ENCODE measurements around the gene CD4.
A peak's percentile ranks its signal among the peaks of the same experiment; 100 is the strongest.

CD4 gene

DNA sequence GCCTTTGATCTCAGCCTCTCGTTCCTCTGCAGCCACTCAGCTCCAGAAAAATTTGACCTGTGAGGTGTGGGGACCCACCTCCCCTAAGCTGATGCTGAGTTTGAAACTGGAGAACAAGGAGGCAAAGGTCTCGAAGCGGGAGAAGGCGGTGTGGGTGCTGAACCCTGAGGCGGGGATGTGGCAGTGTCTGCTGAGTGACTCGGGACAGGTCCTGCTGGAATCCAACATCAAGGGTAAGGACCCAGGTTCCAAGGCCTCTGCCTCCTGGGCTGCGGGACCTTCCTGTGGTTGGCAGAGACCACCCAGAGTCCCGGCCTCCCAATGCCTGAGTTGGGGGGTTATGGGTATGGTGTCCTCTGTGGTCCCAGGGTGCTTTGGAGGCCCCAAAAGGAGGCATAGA is 27.8 kb downstream of the CD4 start:
- no peak for DNase-seq (ENCODE audit: low read depth)

- DNase-seq (ENCODE audit: low read depth) = no peak
Observed at GRCh38 chr12:6817662-6818157, 28.4 kb downstream of the CD4 start.

DNA sequence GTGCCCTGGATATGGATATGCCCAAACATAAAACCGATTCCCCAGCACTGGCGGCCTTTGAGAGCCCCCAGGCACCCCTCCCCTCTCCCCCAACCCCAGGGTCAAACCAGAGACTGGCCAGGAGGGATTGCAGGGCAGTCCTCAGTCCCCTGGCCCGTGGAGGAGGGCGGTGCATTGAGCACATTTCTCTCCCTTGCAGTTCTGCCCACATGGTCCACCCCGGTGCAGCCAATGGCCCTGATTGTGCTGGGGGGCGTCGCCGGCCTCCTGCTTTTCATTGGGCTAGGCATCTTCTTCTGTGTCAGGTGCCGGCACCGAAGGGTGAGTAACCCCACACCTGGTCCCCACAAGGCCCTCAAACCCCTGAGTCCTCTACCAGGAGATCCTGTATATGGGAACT is 28.9 kb downstream of the CD4 start:
- DNase-seq (ENCODE audit: low read depth) = no peak

DNA sequence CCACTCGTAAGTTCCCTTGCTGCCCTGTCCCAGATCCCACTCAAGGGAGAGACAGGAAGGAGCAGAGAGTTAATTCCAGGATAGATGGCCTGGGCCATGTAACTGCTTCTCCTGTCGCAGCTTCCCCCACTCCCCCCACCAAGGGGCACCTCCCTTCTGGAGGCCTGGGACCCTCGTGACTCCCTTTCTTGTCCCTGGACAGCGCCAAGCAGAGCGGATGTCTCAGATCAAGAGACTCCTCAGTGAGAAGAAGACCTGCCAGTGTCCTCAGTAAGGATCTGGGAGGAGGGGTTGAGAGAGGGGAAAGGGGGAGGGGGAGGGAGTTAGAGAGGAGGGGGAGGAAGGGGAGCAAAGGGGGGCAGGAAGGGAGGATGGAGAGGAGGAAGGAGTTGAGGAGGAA is 29.3 kb downstream of the CD4 start:
- no peak for DNase-seq (ENCODE audit: low read depth)

- no peak for DNase-seq (ENCODE audit: low read depth)
Observed at GRCh38 chr12:6819106-6820030, 30.0 kb downstream of the CD4 start.

DNA sequence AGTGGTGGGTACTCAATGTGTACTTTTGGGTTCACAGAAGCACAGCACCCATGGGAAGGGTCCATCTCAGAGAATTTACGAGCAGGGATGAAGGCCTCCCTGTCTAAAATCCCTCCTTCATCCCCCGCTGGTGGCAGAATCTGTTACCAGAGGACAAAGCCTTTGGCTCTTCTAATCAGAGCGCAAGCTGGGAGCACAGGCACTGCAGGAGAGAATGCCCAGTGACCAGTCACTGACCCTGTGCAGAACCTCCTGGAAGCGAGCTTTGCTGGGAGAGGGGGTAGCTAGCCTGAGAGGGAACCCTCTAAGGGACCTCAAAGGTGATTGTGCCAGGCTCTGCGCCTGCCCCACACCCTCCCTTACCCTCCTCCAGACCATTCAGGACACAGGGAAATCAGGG is 30.8 kb downstream of the CD4 start:
- no peak for DNase-seq (ENCODE audit: low read depth)

GRCh38 chr12:6821591-6822425 is 32.5 kb downstream of the CD4 start, which contains the start of gene GPR162:
GPR162 (plus strand) TSS chr12:6821821; CDS start chr12:6823899, 2,078 bp downstream.
- DNase-seq (ENCODE audit: low read depth) = no peak

GRCh38 chr12:6822426-6823135 is 33.3 kb downstream of the CD4 start:
- DNase-seq (ENCODE audit: low read depth) = no peak

GRCh38 chr12:6823182-6824084 is 34.1 kb downstream of the CD4 start:
- no peak for DNase-seq (ENCODE audit: low read depth)

- DNase-seq (ENCODE audit: low read depth) = no peak
Observed at GRCh38 chr12:6824085-6824775, 34.9 kb downstream of the CD4 start.

GRCh38 chr12:6824901-6825381 is 35.6 kb downstream of the CD4 start:
- no peak for DNase-seq (ENCODE audit: low read depth)

DNA sequence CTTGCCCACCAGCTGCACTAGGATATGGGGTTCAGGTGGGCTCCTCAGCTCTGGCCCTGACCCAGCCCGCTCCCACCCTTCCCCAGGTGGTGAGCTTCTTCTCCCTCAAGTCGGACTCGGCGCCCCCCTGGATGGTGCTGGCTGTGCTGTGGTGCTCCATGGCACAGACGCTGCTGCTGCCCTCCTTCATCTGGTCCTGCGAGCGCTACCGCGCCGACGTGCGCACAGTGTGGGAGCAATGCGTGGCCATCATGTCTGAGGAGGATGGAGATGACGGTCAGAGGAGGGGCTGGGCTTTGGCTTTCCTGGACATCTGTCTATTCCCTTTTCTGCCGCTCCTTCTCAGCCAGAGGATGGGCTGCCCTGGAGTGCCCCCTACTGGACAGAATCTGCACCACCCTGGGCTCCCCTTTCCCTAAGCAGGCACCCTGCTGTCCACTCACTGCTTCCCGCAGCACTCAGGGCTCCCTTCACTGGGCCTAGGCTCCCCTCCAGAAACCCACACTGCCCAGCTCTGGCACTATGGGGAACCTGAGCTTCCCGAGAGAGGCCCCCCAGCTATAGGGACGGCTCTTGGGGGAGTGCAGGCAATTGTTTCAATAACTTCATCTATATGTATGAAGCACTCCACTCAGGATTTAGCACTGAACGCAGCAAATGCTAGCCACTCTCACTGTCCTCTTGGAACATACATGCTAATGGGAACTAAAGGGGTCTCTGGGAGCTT is 36.2 kb downstream of the CD4 start:
- peak; percentile 72 for DNase-seq (ENCODE audit: low read depth)

- no peak for DNase-seq (ENCODE audit: low read depth)
Observed at GRCh38 chr12:6826125-6826733, 36.9 kb downstream of the CD4 start.

GRCh38 chr12:6826734-6827436 is 37.6 kb downstream of the CD4 start:
- no peak for DNase-seq (ENCODE audit: low read depth)

DNA sequence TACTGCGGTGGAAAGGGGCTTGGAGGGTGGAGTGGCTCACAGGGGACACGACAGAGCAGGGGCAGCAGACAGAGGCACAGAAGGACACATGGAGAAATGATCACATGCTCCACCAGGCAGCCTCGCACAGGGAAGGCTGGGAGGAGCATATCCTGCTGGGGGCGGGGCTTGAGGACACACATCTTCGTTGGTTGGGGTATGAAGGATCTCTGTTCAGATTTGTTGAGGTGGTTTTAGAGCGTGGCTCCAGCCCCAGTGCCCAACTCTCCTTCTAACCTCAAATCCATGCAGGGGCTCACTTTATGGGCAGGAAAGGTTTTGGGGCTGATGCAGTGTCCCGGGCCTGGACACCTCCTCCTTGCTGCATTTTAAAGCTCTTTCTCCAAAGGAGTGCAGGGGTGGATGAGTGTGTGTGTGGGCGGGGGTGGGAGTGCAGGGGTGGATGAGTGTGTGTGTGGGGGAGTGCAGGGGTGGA is 38.1 kb downstream of the CD4 start:
- peak; percentile 31 for DNase-seq (ENCODE audit: low read depth)

GRCh38 chr12:6827982-6828780 is 38.9 kb downstream of the CD4 start, which contains the start of gene P3H3:
P3H3 (plus strand) TSS chr12:6828407; CDS start chr12:6828441, 34 bp downstream.
- DNase-seq (ENCODE audit: low read depth) = no peak

- DNase-seq (ENCODE audit: low read depth) = peak; percentile 27
Observed at GRCh38 chr12:6828781-6829535, 39.6 kb downstream of the CD4 start.

Measured in activated T-cell treated with anti-CD3 and anti-CD28 coated beads for 1 hour (primary cell).